B cell (primary cell): ENCODE results near the gene REM2.
"Not testable (repeated sequence)": the region's sequence is repeated elsewhere in the genome, so short reads cannot be mapped to it uniquely, and the experiment has no call there.

ENCODE experiments used
- CTCF ChIP-seq: fragments of 200-600 bp; IDR thresholded peaks from one replicate; pipeline ENCODE4 v1.8.0; 2022; ENCODE audit warnings: antibody characterized with exemption, mild to moderate bottlenecking
- EZH2 ChIP-seq: IDR thresholded peaks from 2 replicates; pipeline ENCODE4 v1.6.1; 2012; ENCODE audit warnings: borderline replicate concordance, low read depth, mild to moderate bottlenecking, moderate library complexity, low read length; ENCODE audit not compliant: insufficient read depth, poor library complexity, severe bottlenecking

GRCh38 chr14:22854296-22854695 is 28.7 kb upstream of the REM2 start:
- not testable (repeated sequence) for TF ChIP-seq CTCF, EZH2
